ENCODE measurements around the gene GINS1. TPM values are rescaled to one million over a fixed set of nuclear protein-coding genes. Genes with fewer than 3 reads are reported as not detected.

GINS1 gene
- total and polyA plus RNA-seq, 2 donors (not counting 3 experiments of a cell fraction or from before 2014, with no cell fraction given) = 8.2 to 26.3 TPM

DNA sequence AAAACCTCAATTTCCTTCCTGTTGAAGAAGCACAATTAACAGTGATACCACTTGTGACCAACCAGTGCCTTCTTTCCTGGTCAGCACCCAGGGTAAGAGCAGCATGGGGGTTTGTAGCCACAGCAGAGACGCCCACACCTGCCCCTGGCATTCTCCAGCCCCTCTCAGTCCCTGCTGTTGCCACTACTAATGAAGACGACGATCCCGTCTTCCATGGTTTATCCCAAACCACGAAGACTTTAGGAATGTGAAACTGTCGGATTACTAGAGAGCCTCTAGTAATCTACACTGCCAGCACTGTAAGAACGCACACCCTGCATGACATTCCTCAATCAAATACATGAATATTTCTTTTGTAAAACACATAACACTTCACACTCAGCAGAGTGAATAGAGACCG, 60.0 kb downstream of the GINS1 start:
- no peak overlapping the region for H3K27ac ChIP-seq (ENCODE audit: insufficient read depth, low read depth, low read length)
- H3K9me3 ChIP-seq (replicated peaks; ENCODE audit: control insufficient read depth, insufficient read depth, low read length) = no peaks in the 10 kb centered on the region
- no TSS peak for BruUV-seq (replicated peaks)
- H3K4me2 ChIP-seq (ENCODE audit: insufficient read depth, low read length) = no peak overlapping the region
- H3K9ac ChIP-seq (replicated peaks; ENCODE audit: extremely low read depth, insufficient read depth, low read length) = no peak overlapping the region
- no peak overlapping the region for H2AFZ ChIP-seq (ENCODE audit: low read depth, low read length)
- H4K20me1 ChIP-seq (replicated peaks; ENCODE audit: control insufficient read depth, extremely low read depth, insufficient read depth, low read length) = no peaks in the 10 kb centered on the region
- no peaks in the 10 kb centered on the region for H3K79me2 ChIP-seq (ENCODE audit: control insufficient read depth, insufficient read depth, low read length)
- CTCF ChIA-PET = no interaction called here
- H3K27me3 ChIP-seq (ENCODE audit: control insufficient read depth in 2 of 2, insufficient read depth in 2 of 2, low read length in 2 of 2) = no peaks in the 10 kb centered on the region
- no peak overlapping the region for H3K4me3 ChIP-seq (replicated peaks in 1 of 3; ENCODE audit: insufficient read depth in 1 of 3, low read depth in 1 of 3, low read length in 3 of 3)
- no peak for FAIRE-seq
- TF ChIP-seq, protein P1, sequence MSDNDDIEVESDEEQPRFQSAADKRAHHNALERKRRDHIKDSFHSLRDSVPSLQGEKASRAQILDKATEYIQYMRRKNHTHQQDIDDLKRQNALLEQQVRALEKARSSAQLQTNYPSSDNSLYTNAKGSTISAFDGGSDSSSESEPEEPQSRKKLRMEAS (IDR thresholded peaks at IDR 0.05; ENCODE audit: insufficient read depth, insufficient read length) = no peak
- TF ChIP-seq POLR2AphosphoS5 (IDR thresholded peaks at IDR 0.05; ENCODE audit: insufficient read depth, low read depth, low read length) = no peak
- TF ChIP-seq MYC (IDR thresholded peaks at IDR 0.05; ENCODE audit: low read depth, low read length) = no peak
- no peak for TF ChIP-seq GATA2 (IDR thresholded peaks at IDR 0.05; ENCODE audit: insufficient read depth, insufficient read length, low read depth, low read length)
- TF ChIP-seq EZH2 (IDR thresholded peaks at IDR 0.05; ENCODE audit: borderline replicate concordance, low read depth, low read length, severe bottlenecking) = no peak
- TF ChIP-seq CTCF (IDR thresholded peaks at IDR 0.05; ENCODE audit: extremely low read depth in 1 of 2, insufficient read depth in 1 of 2, low read depth in 1 of 2, low read length in 2 of 2) = no peak
- no peak for TF ChIP-seq FOS (IDR thresholded peaks at IDR 0.05; ENCODE audit: borderline replicate concordance, insufficient read depth, low read length)
- no peak for TF ChIP-seq POLR2A (IDR thresholded peaks at IDR 0.05; ENCODE audit: low read depth, low read length)
- no peak for TF ChIP-seq JUN (IDR thresholded peaks at IDR 0.05; ENCODE audit: borderline replicate concordance, insufficient read depth, insufficient read length, low read depth)
- intact Hi-C loops (cut with micrococcal nuclease) = no loop called here
- POLR2A ChIA-PET = no interaction called here
- dilution Hi-C loops (cut with MboI; ENCODE audit: extremely low pct_ligation_motif_present, low sequenced_read_pairs) = no loop called here
- H3K9me1 ChIP-seq (replicated peaks; ENCODE audit: control insufficient read depth, extremely low read depth, insufficient read depth, low read length) = no peaks in the 10 kb centered on the region
- H3K36me3 ChIP-seq (ENCODE audit: control insufficient read depth in 2 of 2, extremely low read depth in 1 of 2, insufficient read depth in 2 of 2, low read length in 2 of 2) = peaks cover 4 to 34% of the 10 kb centered on the region in 2 experiments
- no peaks in the 10 kb centered on the region for H3K4me1 ChIP-seq (ENCODE audit: control insufficient read depth, extremely low read depth, insufficient read depth, low read length)
- no peak for DNase-seq (ENCODE audit: low read depth, low spot score)

Measured in endothelial cell of umbilical vein (primary cell).